Myocyte (in vitro differentiated cells): ENCODE results near the gene CIB1. TPM values are rescaled to one million over a fixed set of nuclear protein-coding genes. Genes with fewer than 3 reads are reported as not detected.
A peak's percentile ranks its signal among the peaks of the same experiment; 100 is the strongest.

ENCODE experiments used
- DNase-seq: peaks from one replicate; pipeline ENCODE4 v3.0.0-alpha.2; 2012; ENCODE audit warnings: low read depth
- total RNA-seq: library from RNA; depleted of rRNA; stranded (reverse); fragments of >200 nt; gene quantifications from 2 replicates; pipeline ENCODE4 v1.2.3, GENCODE V29; 2014

The CIB1 gene
- total RNA-seq, 1 donor from 2014 or later, result 17.7 TPM

DNA sequence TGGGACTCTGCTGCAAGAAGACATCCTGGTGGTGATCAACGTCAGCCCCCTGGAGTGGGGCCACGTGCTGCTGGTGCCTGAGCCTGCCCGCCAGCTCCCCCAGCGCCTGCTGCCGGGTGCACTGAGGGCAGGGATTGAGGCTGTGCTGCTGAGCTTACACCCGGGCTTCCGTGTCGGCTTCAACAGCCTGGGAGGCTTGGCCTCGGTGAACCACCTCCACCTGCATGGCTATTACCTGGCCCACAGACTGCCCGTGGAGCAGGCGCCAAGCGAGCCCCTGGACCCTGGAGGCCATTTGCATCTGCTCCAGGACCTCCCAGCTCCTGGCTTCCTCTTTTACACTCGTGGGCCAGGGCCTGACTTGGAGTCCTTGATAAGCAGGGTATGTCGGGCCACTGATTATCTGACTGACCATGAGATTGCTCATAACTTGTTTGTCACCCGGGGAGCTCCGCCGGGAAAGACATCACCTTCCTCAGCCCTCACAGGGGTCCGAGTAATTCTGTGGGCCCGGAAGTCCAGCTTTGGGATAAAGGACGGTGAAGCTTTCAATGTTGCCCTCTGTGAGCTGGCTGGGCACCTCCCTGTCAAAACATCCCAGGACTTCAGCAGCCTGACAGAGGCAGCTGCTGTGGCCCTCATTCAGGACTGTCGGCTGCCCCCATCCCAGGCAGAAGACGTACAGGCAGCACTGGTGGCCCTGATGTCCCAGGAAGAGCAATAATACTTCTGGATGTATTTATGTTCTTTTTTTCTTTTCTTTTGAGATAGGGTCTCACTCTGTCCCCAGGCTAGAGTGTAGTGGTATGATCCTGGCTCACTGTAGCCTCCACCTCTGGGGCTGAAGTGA lies 7.8 kb upstream of the CIB1 start:
- peak; percentile 24 for DNase-seq

DNA sequence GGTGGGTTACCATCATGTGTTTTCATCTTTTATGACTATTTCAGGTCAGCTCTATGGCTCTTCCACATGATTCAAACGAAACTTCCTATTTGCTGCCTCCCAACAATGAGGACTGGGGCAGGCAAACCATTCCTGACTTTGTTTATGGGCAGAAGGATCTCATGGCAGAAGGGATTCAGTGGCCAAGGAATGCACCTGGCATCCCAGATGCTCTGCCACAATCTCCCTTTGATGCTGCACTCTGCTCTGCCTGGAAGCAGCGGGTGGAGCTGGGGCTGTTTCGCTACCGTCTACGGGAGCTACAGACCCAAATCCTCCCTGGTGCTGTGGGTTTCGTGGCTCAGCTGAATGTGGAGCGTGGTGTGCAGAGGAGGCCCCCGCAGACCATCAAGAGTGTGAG lies 7.1 kb upstream of the CIB1 start:
- DNase-seq, result no peak

DNA sequence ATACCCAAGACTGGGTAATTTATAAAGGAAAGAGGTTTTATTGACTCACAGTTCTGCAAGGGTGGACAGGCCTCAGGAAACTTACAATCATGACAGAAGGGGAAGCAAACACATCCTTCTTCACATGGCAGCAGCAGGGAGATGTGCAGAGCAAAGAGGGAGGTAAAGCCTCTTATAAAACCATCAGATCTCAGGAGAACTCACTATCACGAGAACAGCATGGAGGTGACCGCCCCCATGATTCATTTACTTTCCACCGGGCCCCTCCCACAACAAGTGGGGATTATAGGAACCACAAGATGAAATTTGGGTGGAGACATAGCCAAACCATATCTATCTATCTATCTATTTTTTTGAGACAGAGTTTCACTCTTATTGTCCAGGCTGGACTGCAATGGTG lies 5.6 kb upstream of the CIB1 start:
- no peak for DNase-seq

DNA sequence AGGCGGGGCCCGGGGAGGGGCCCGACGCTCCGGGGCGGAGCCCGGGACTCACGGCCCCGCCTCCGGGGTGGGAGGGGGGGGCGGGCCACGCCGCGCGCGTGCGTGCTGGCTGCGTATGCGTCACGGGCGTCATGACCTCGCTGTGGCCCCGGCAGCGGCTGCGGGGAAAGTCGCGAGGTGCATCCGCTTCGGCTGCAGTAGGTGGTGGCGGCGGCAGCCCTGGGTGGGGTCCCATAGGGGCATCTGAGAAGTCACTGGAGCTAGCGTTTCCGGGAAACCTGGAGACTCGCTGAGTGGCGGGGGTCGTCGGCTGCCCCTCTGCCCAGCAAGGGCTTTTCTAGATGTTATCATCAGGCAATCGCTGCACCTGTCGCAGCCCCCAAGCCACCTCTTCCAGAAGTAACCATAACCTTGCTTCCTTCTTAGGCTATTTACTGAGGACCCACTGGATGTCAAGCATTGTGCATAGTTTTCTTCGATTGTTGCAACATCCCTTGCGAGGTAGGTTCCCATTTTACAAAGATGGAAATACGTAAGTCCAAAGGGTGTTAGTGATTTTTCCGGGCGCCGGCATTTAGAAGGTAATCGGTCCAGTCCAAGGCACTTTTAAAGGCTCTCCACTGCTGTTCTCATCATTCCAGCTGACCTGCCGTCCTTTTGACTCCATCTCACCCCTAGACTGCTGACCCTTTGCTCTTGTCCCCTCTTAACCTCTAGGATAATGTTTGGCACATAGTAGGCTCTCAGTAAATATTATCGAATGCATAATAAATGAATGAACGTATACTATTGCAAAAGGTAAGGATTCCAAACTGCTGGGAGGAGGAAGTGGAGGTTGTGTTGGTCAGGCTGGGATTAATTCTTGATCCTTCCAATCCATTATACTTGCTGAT lies 601 bp upstream of the CIB1 start, which contains the start of gene GDPGP1:
Gene GDPGP1 (plus strand): TSS at position 114 of the 893 bp plus-strand sequence. CDS start 6,700 bp downstream, outside the sequence.
- no peak for DNase-seq

DNA sequence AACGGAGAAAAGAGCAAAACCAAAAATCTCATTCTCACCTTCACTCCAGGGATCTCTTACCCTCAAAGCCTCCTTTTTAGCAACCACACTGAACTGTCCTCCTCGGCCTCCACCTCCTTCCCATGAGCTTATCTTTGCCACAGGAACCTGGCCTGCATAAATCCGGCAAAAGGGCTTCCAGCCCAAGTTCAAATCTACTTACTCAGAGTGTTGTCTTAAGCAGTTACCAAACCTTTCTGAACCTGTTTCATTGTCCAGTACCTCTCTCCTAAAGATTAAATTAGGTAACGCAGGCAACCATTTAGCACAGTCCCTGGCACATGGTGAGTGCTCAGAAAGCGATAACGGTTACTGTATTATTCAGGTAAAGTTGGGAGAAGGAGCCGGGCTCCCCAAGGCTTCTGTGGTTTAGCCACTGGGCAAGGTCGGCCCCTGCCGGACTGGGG lies 777 bp downstream of the CIB1 start:
- no peak for DNase-seq

DNA sequence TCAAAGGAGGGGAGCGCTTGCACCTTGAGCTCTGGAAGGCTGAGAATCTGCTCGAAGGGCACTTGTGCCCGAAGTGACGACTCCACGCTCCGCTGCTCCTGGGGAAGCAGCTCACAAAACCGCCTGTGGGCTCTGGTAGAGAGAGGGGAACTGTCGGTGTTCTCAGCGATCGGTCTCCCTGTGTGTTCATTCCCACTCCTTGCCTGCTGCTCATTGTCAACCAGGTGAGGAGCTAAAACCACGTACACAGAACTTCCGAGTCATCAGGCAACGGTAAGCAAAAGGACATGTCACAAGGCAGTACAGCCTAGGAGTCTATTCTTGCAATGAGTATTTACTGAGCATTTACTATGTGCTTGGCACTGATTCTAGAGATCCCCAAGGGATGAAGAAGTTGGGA lies 1.5 kb downstream of the CIB1 start:
- no peak for DNase-seq

DNA sequence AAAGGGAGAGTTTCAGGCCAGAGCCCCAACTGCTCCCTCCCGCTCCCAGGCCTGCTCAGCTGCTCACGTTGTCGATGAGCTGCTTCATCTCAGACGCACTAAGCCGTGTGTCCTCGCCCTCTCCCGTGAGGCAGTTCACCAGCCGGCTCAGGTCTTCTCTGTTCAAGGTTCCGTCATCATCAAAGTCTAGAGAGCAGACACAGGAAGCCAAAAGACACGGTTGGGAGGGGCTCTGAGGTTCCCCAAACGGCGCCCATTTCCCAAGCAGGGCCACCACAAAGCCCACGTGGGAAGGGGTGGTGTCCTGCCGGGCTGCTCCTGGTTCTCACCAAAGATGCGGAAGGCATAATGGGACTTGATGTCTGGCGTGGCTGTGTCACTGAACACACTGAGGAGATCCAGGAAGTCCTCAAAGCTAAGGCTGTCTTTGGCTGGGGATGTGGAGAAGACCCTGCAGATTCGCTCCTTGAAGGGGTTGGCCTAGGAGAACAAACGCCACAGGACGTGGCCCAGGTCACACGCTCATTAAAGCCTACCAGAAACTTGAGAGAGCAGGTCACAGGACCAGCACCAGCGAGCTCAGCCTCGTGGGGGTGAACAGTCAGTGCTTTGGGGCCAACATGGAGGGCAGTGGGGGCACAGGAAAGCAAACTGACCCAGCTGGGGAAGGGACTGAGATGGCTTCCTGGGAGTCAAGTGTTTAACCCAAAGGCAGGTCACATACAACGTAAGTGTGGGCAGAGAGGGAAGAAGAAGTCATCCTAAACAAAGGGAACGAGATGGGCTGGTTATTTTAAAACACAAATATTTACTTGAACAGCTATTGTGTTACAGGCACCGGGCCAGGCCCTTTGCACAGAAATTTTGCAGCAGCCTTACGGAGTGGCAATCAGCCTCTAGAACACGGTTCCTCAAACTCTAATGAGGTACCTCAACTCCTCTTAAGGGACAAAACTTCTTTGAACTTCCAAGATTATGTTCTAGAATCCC lies 2.4 kb downstream of the CIB1 start:
- DNase-seq, result no peak

DNA sequence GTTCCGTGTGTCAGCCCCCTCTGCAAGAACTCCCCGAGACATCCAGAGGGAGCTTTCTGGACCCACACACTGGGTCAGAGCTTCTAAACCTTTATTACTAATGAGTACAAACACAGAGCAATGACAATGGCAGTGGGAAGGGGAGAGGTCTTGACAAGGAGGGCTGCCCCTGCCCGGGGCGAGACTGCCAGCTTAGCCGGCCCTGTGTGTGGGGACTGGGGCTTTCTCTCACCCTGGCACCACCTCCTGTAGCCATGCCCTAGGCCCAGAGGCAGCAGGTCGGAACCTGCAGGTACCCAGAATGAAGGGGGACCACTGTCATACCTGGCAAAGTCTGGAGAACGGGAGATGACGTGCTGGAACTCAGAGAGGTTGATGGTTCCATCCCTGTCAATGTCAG lies 3.1 kb downstream of the CIB1 start:
- DNase-seq, result no peak

DNA sequence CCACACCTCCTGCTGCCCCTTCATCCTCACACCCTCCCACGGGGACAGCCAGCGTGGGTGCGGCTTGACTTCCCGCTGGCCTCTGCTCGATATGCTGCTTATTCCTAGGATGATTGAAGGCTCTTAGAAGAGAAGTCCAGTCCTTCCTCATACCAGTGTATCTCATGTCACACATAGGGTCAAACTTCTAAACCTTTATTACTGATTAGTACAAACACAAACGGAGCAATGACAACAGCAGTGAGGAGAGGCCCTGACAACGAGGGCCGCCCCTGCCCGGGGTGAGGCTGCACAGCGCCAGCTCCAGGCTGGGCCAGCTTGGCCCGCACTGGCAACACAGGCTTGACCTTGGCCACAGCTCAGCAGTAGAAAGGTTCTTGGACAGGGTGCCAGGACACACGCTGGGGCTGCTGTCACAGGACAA lies 3.7 kb downstream of the CIB1 start:
- DNase-seq, result no peak

DNA sequence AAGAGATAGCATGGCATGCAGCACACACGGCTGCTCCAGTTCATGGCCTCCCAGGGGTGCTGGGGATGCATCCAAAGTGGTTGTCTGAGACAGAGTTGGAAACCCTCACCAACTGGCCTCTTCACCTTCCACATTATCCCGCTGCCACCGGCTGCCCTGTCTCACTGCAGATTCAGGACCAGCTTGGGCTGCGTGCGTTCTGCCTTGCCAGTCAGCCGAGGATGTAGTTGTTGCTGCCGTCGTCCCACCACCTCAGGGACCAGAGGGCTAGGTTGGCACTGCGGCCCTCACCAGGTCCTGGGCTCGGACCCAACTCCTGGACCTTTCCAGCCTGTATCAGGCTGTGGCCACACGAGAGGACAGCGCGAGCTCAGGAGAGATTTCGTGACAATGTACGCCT lies 4.8 kb downstream of the CIB1 start:
- no peak for DNase-seq

DNA sequence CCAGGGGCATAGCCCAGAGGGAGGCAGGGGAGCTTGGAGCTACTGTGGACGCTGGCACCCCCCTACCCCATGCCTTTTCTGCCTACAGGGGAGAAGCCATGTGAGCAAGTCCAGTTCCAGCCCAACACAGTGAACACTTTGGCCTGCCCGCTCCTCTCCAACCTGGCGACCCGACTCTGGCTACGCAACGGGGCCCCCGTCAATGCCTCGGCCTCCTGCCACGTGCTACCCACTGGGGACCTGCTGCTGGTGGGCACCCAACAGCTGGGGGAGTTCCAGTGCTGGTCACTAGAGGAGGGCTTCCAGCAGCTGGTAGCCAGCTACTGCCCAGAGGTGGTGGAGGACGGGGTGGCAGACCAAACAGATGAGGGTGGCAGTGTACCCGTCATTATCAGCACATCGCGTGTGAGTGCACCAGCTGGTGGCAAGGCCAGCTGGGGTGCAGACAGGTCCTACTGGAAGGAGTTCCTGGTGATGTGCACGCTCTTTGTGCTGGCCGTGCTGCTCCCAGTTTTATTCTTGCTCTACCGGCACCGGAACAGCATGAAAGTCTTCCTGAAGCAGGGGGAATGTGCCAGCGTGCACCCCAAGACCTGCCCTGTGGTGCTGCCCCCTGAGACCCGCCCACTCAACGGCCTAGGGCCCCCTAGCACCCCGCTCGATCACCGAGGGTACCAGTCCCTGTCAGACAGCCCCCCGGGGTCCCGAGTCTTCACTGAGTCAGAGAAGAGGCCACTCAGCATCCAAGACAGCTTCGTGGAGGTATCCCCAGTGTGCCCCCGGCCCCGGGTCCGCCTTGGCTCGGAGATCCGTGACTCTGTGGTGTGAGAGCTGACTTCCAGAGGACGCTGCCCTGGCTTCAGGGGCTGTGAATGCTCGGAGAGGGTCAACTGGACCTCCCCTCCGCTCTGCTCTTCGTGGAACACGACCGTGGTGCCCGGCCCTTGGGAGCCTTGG lies 5.6 kb downstream of the CIB1 start:
- no peak for DNase-seq

DNA sequence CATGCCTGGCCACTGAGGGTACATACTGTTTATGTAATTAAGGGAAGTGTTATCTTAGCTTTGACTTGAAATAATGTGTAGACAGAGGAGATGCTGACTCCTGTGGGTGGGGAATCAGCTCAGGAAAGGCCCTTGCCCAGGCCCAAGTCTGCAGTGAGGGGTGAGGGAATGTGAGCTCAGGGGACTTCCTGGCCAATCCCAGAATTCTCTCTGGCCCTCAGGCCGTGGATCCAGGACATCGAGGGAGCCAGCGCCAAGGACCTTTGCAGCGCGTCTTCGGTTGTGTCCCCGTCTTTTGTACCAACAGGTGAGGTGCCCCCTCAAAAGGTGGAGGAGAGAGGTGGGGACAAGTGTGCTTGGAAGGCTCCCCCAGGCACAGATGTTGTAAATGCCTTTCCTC lies 6.4 kb downstream of the CIB1 start:
- no peak for DNase-seq

DNA sequence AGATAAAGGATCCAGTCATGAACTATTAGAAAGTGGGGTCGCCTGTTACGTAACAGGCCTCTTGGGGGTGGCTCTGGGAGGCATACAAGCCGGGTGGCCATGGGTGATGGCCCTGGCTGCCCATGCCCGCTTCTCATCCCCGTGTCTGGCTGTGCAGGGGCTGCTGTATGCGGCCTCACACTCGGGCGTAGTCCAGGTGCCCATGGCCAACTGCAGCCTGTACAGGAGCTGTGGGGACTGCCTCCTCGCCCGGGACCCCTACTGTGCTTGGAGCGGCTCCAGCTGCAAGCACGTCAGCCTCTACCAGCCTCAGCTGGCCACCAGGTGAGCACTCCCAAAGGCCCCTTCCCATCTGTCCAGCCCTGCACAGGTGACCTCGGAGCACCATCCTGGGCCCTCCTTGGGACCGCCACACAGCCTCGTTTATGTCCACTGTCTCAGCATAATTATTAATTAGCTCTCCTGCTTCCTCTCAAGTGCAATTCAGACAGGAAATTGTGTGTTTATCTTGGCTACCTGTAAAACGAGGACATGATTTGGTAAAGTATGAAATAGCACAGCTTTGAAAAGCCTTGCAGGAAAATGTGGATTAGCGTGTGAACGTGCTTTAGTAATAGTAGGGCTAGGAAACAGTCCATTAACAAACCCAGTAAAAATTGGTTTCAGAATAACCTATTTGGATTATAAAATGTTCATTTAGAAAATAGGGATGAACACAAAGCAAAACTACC lies 8.1 kb downstream of the CIB1 start:
- no peak for DNase-seq

DNA sequence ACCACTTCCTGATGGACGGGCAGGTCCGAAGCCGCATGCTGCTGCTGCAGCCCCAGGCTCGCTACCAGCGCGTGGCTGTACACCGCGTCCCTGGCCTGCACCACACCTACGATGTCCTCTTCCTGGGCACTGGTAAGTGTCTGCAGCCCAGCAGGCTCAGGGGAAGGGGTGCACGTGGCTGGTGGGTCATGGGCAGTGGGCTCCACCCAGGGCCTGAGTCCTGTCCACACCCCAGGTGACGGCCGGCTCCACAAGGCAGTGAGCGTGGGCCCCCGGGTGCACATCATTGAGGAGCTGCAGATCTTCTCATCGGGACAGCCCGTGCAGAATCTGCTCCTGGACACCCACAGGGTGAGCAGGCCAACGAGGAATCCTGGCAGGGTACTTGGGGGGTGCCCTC lies 8.7 kb downstream of the CIB1 start:
- DNase-seq, result no peak

DNA sequence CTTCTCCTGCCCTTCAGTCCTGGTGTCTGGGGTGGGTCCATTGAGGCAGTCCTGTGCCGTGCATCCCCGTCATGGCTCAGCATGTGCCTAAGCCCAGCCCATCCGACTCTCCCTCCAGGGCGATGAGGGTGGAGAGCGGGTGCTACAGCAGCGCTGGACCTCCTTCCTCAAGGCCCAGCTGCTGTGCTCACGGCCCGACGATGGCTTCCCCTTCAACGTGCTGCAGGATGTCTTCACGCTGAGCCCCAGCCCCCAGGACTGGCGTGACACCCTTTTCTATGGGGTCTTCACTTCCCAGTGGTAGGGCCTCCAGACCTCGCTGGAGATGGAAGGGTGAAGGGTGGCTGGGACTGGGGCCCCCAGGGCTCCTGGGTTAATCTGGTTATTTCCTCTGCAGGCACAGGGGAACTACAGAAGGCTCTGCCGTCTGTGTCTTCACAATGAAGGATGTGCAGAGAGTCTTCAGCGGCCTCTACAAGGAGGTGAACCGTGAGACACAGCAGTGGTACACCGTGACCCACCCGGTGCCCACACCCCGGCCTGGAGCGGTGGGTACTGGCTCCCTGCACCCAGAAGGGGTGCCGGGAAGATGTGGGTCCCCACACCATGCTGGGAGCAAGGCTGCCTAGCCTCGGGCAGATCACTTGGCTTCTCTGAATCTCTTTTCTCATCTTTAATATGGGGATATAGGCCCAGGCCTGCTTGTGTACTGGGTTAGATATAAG lies 10.1 kb downstream of the CIB1 start:
- DNase-seq, result no peak

DNA sequence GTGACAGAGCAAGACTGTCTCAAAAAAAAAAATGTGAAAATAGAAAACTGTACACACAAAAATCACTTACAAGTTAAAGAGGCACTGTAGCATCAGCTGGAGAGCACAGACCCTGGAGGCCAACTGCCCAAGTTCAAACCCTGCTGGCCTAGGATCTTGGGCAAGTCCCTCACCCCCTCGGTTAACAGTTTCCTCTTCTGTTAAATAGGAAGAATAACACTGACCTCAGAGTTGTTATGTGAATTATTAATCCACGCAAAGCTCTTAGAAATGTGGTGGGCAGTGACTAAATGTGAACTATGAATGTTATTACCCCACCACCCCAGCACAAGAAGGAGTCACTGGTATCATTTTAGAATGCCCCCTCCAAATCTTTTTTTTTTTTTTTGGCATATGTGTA lies 11.2 kb downstream of the CIB1 start:
- DNase-seq, result no peak

DNA sequence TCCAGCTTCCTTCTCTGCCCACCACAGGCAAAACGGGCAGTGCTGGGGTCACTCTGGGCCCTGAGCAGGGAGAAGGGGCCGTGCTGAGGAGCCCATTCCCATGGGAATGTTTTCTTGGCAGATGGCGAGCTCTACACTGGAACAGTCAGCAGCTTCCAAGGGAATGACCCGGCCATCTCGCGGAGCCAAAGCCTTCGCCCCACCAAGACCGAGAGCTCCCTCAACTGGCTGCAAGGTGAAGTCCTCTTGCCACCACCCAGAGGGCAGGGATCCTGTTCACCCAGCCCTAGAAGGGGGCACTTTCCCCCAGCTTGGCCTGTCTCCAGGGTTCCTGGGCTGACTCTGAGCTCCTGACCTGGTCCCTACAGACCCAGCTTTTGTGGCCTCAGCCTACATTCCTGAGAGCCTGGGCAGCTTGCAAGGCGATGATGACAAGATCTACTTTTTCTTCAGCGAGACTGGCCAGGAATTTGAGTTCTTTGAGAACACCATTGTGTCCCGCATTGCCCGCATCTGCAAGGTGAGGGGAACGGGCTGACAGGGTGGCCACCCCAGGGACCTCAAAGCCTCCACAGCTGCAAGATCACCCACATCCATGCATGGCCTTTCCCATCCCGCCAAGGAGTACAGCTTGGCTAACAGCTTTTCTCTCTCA lies 12.4 kb downstream of the CIB1 start:
- DNase-seq, result peak; percentile 87
